KOPT-K1 (cell line): ENCODE measurements around the gene TSTD2.
"Not testable (repeated sequence)": the region's sequence is repeated elsewhere in the genome, so short reads cannot be mapped to it uniquely, and the experiment has no call there.

Experiments used
- H3K27ac ChIP-seq: fragments of 200-600 bp; sonication (generic); 2 replicates; pipeline ENCODE4 v1.5.1; 2016; ENCODE audit warnings: antibody characterized with exemption, mild to moderate bottlenecking, low read depth, low read length; ENCODE audit not compliant: poor library complexity, severe bottlenecking
- H3K36me3 ChIP-seq: fragments of 200-600 bp; sonication (generic); 2 replicates; pipeline ENCODE4 v1.5.1; 2017; ENCODE audit warnings: antibody characterized with exemption, mild to moderate bottlenecking, low read length, moderate library complexity; ENCODE audit not compliant: insufficient read depth
- H3K9me3 ChIP-seq: fragments of 200-600 bp; sonication (generic); 2 replicates; pipeline ENCODE4 v1.5.1; 2017; ENCODE audit warnings: antibody characterized with exemption, low read length, mild to moderate bottlenecking; ENCODE audit not compliant: insufficient read depth, poor library complexity, severe bottlenecking

Gene TSTD2

GRCh38 chr9:97581590-97581989 is 51.6 kb downstream of the TSTD2 start:
- H3K9me3 ChIP-seq, H3K36me3 ChIP-seq, H3K27ac ChIP-seq: not testable (repeated sequence)

- H3K36me3 ChIP-seq, result no peaks in the 10 kb centered on the region
- H3K9me3 ChIP-seq, result no peaks in the 10 kb centered on the region
- H3K27ac ChIP-seq, result no peak overlapping the region
These were observed 53.3 kb downstream of the TSTD2 start for GRCh38 chr9:97579914-97580313.

- no peaks in the 10 kb centered on the region for H3K36me3 ChIP-seq
- H3K27ac ChIP-seq, result no peak overlapping the region
These were observed 54.3 kb downstream of the TSTD2 start for GRCh38 chr9:97578846-97579245.

GRCh38 chr9:97577051-97577450 is 56.1 kb downstream of the TSTD2 start:
- Histone ChIP-seq H3K36me3 (no peaks in the 10 kb centered on the region), H3K9me3 (no peaks in the 10 kb centered on the region), H3K27ac (no peak overlapping the region)

More at GRCh38 chr9:97578846-97579245, 54.3 kb downstream of the TSTD2 start:
- H3K9me3 ChIP-seq, result no peaks in the 10 kb centered on the region

GRCh38 chr9:97575673-97576200 is 57.4 kb downstream of the TSTD2 start:
- no peak overlapping the region for H3K27ac ChIP-seq
- H3K9me3 ChIP-seq, result no peaks in the 10 kb centered on the region
- no peaks in the 10 kb centered on the region for H3K36me3 ChIP-seq

GRCh38 chr9:97574921-97575672 is 58.1 kb downstream of the TSTD2 start:
- not testable (repeated sequence) for H3K9me3 ChIP-seq, H3K27ac ChIP-seq, H3K36me3 ChIP-seq

- not testable (repeated sequence) for H3K9me3 ChIP-seq, H3K36me3 ChIP-seq, H3K27ac ChIP-seq
These were observed 59.0 kb downstream of the TSTD2 start for GRCh38 chr9:97574101-97574571.

GRCh38 chr9:97573482-97574073 is 59.6 kb downstream of the TSTD2 start:
- H3K36me3 ChIP-seq, result no peaks in the 10 kb centered on the region
- no peak overlapping the region for H3K27ac ChIP-seq

GRCh38 chr9:97572892-97573365 is 60.2 kb downstream of the TSTD2 start:
- Histone ChIP-seq H3K36me3 (no peaks in the 10 kb centered on the region), H3K27ac (no peak overlapping the region), H3K9me3 (no peaks in the 10 kb centered on the region)

More at GRCh38 chr9:97573482-97574073, 59.6 kb downstream of the TSTD2 start:
- no peaks in the 10 kb centered on the region for H3K9me3 ChIP-seq

GRCh38 chr9:97572196-97572891 is 60.8 kb downstream of the TSTD2 start:
- Histone ChIP-seq H3K36me3 (no peaks in the 10 kb centered on the region), H3K27ac (no peak overlapping the region)

GRCh38 chr9:97571664-97572063 is 61.5 kb downstream of the TSTD2 start:
- Histone ChIP-seq H3K36me3 (no peaks in the 10 kb centered on the region), H3K9me3 (no peaks in the 10 kb centered on the region), H3K27ac (no peak overlapping the region)

More at GRCh38 chr9:97572196-97572891, 60.8 kb downstream of the TSTD2 start:
- H3K9me3 ChIP-seq, result no peaks in the 10 kb centered on the region

- no peaks in the 10 kb centered on the region for H3K9me3 ChIP-seq
- H3K27ac ChIP-seq, result no peak overlapping the region
- H3K36me3 ChIP-seq, result no peaks in the 10 kb centered on the region
These were observed 62.3 kb downstream of the TSTD2 start for GRCh38 chr9:97570899-97571298.

- H3K27ac ChIP-seq, result no peak overlapping the region
- H3K9me3 ChIP-seq, result no peaks in the 10 kb centered on the region
- H3K36me3 ChIP-seq, result no peaks in the 10 kb centered on the region
These were observed 64.5 kb downstream of the TSTD2 start for GRCh38 chr9:97568461-97569275.

GRCh38 chr9:97567894-97568202 is 65.3 kb downstream of the TSTD2 start:
- no peak overlapping the region for H3K27ac ChIP-seq
- no peaks in the 10 kb centered on the region for H3K9me3 ChIP-seq
- no peaks in the 10 kb centered on the region for H3K36me3 ChIP-seq
